SK-N-SH (cell line): ENCODE measurements around the gene RTN3. TPM values are rescaled to one million over a fixed set of nuclear protein-coding genes. Genes with fewer than 3 reads are reported as not detected.

ENCODE experiments used
- CTCF ChIA-PET: fragments of 300-600, 350-600 bp; formaldehyde crosslinking; extraction: SDS; loops from one replicate; lab custom pipeline; 2021; lab: Yijun Ruan, JAX
- POLR2A ChIA-PET: fragments of 350-600 bp; sonication (Branson Sonifier 250); formaldehyde crosslinking; extraction: SDS; loops from one replicate; lab custom pipeline; 2020; ENCODE audit warnings: antibody characterized with exemption, inconsistent platforms; lab: Yijun Ruan, JAX
- DNase-seq: peaks from one replicate; pipeline ENCODE4 v3.0.0; 2012
- H2AFZ ChIP-seq: fragments of 200-600 bp; sonication (generic); 2 replicates; pipeline ENCODE4 v1.8.1; 2016; ENCODE audit warnings: antibody characterized with exemption, mild to moderate bottlenecking, low read depth
- H3F3A ChIP-seq: fragments of 200-600 bp; sonication (generic); replicated peaks from 2 replicates; pipeline ENCODE3; 2016; ENCODE audit warnings: antibody characterized with exemption, mild to moderate bottlenecking; ENCODE audit not compliant: insufficient read depth
- H3K27ac ChIP-seq, 2 experiments: fragments of 200-500 bp in 1 of 2; fragments of 200-600 bp in 1 of 2; sonication (Bioruptor generic) in 1 of 2; sonication (generic), shearing (Covaris generic) in 1 of 2; 2 replicates each; pipeline versions ENCODE4 v1.5.1 to v1.6.1; 2014 to 2016; ENCODE audit warnings: low read depth in 2 of 2, inconsistent platforms in 1 of 2, low read length in 1 of 2, mild to moderate bottlenecking in 1 of 2, mixed read lengths in 1 of 2
- H3K27me3 ChIP-seq: fragments of 200-600 bp; sonication (generic), shearing (Covaris generic); 2 replicates; pipeline ENCODE4 v1.6.1; 2016; ENCODE audit warnings: mixed run types; ENCODE audit not compliant: insufficient read depth
- H3K36me3 ChIP-seq, 2 experiments: fragments of 200-500 bp in 1 of 2; fragments of 200-600 bp in 1 of 2; sonication (Bioruptor generic) in 1 of 2; sonication (generic) in 1 of 2; replicated peaks in 1 of 2; 2 replicates each; pipeline versions ENCODE3 to v1.5.1; 2014 to 2016; ENCODE audit warnings: low read length in 1 of 2, mild to moderate bottlenecking in 1 of 2; ENCODE audit not compliant: insufficient read depth in 2 of 2, control insufficient read depth in 1 of 2
- H3K4me1 ChIP-seq, 2 experiments: fragments of 200-500 bp in 1 of 2; fragments of 200-600 bp in 1 of 2; sonication (Bioruptor generic) in 1 of 2; sonication (generic), shearing (Covaris generic) in 1 of 2; 2 replicates each; pipeline versions ENCODE4 v1.5.1 to v1.6.1; 2014 to 2016; ENCODE audit warnings: low read depth in 1 of 2, low read length in 1 of 2, mixed run types in 1 of 2; ENCODE audit not compliant: insufficient read depth in 2 of 2, control insufficient read depth in 1 of 2
- H3K4me2 ChIP-seq: fragments of 200-600 bp; sonication (generic), shearing (Covaris generic); 2 replicates; pipeline ENCODE4 v1.6.1; 2017; ENCODE audit warnings: mixed run types
- H3K4me3 ChIP-seq, 2 experiments: fragments of 200-500 bp in 1 of 2; fragments of 200-600 bp in 1 of 2; sonication (Bioruptor generic) in 1 of 2; sonication (generic), shearing (Covaris generic) in 1 of 2; 2 replicates each; pipeline versions ENCODE4 v1.5.1 to v1.8.1; 2014 to 2016; ENCODE audit warnings: low read depth in 2 of 2, inconsistent platforms in 1 of 2, low read length in 1 of 2, mild to moderate bottlenecking in 1 of 2, mixed read lengths in 1 of 2, moderate library complexity in 1 of 2
- H3K79me2 ChIP-seq: fragments of 200-600 bp; sonication (generic); 2 replicates; pipeline ENCODE4 v1.8.1; 2017; ENCODE audit warnings: mild to moderate bottlenecking; ENCODE audit not compliant: insufficient read depth
- H3K9ac ChIP-seq: fragments of 200-600 bp; sonication (generic); 2 replicates; pipeline ENCODE4 v1.6.1; 2017; ENCODE audit warnings: mixed run types
- H3K9me2 ChIP-seq: fragments of 200-600 bp; sonication (generic); 2 replicates; pipeline ENCODE4 v1.6.1; 2017; ENCODE audit warnings: mixed run types
- H3K9me3 ChIP-seq: fragments of 200-600 bp; sonication (generic); 2 replicates; pipeline ENCODE4 v1.6.1; 2017; ENCODE audit warnings: mixed run types, mild to moderate bottlenecking, moderate library complexity
- H4K20me1 ChIP-seq: fragments of 200-600 bp; sonication (generic); 2 replicates; pipeline ENCODE4 v1.6.1; 2017; ENCODE audit warnings: mild to moderate bottlenecking, mixed run types; ENCODE audit not compliant: insufficient read depth
- CTCF ChIP-seq: fragments of 200-600 bp; sonication (generic); IDR thresholded peaks from 2 replicates; pipeline ENCODE4 v1.6.1; 2017; ENCODE audit warnings: antibody characterized with exemption, mild to moderate bottlenecking, moderate library complexity
- ELF1 ChIP-seq: IDR thresholded peaks from 2 replicates; pipeline ENCODE4 v1.4.0; 2012
- EP300 ChIP-seq, 2 experiments: IDR thresholded peaks; 2 replicates each; pipeline versions ENCODE4 v1.4.0 to v1.6.1; 2012; ENCODE audit warnings: borderline replicate concordance in 1 of 2, low read depth in 1 of 2, low read length in 1 of 2
- EZH2phosphoT487 ChIP-seq: fragments of 200-600 bp; sonication (generic); IDR thresholded peaks from 2 replicates; pipeline ENCODE4 v1.6.1; 2017; ENCODE audit warnings: low read depth, mixed run types, mild to moderate bottlenecking, antibody characterized with exemption, moderate library complexity, borderline replicate concordance
- FOXM1 ChIP-seq: IDR thresholded peaks from 2 replicates; pipeline ENCODE4 v1.4.0; 2012; ENCODE audit warnings: low read depth, mild to moderate bottlenecking
- GATA2 ChIP-seq: sonication (generic); formaldehyde crosslinking; IDR thresholded peaks from 2 replicates; pipeline ENCODE4 v1.5.0; 2020; ENCODE audit warnings: mild to moderate bottlenecking, missing genetic modification reagents
- IRF3 ChIP-seq: fragments of 150-350 bp; IDR thresholded peaks from 2 replicates; pipeline ENCODE4 v1.6.1; 2016; ENCODE audit warnings: mild to moderate bottlenecking, low read depth, low read length
- JUND ChIP-seq: IDR thresholded peaks from 2 replicates; pipeline ENCODE4 v1.4.0; 2012
- MAX ChIP-seq: IDR thresholded peaks from 2 replicates; pipeline ENCODE4 v1.4.0; 2012; ENCODE audit warnings: low read depth
- MEF2A ChIP-seq: IDR thresholded peaks from 2 replicates; pipeline ENCODE4 v1.4.0; 2012; ENCODE audit warnings: low read depth, borderline replicate concordance
- MXI1 ChIP-seq: IDR thresholded peaks from 2 replicates; pipeline ENCODE4 v1.6.1; 2012; ENCODE audit warnings: mild to moderate bottlenecking, low read depth, low read length, improper control_type of control experiment
- PBX3 ChIP-seq: IDR thresholded peaks from 2 replicates; pipeline ENCODE4; 2012
- POLR2AphosphoS5 ChIP-seq: IDR thresholded peaks from 2 replicates; pipeline ENCODE4 v1.6.1; 2012; ENCODE audit warnings: low read depth, low read length
- RCOR1 ChIP-seq: fragments of 150-350 bp; IDR thresholded peaks from 2 replicates; pipeline ENCODE4 v1.6.1; 2017; ENCODE audit warnings: antibody characterized with exemption, low read length
- SIN3A ChIP-seq: IDR thresholded peaks from 2 replicates; pipeline ENCODE4 v1.6.1; 2012; ENCODE audit warnings: low read depth, mild to moderate bottlenecking, low read length, moderate library complexity, borderline replicate concordance
- TCF12 ChIP-seq: IDR thresholded peaks from 2 replicates; pipeline ENCODE4 v1.4.0; 2012
- TEAD4 ChIP-seq: IDR thresholded peaks from 2 replicates; pipeline ENCODE4 v1.4.0; 2012; ENCODE audit warnings: mild to moderate bottlenecking, borderline replicate concordance; ENCODE audit not compliant: insufficient read depth
- USF1 ChIP-seq: IDR thresholded peaks from 2 replicates; pipeline ENCODE4 v1.4.0; 2012; ENCODE audit warnings: low read depth, borderline replicate concordance
- YY1 ChIP-seq: IDR thresholded peaks from 2 replicates; pipeline ENCODE4 v1.4.0; 2012; ENCODE audit warnings: low read depth, mild to moderate bottlenecking
- ZBTB33 ChIP-seq: IDR thresholded peaks from 2 replicates; pipeline ENCODE4 v1.4.0; 2012; ENCODE audit warnings: low read depth, borderline replicate concordance
- WGBS: methylation state at CpG from one replicate; pipeline ENCODE4 v1.1.6; 2017; ENCODE audit warnings: low lambda C conversion rate; 5-methylcytosine and 5-hydroxymethylcytosine counted together
- polyA plus RNA-seq, 3 experiments: library from polyadenylated mRNA; depleted of rRNA; stranded (reverse); fragments of >200 nt; gene quantifications; 2 replicates each; pipeline ENCODE4 v1.2.3, GENCODE V29; 2012

Gene RTN3
- polyA plus RNA-seq, 1 of the 3 experiments (the other 2 are of a cell fraction): 52.7 TPM

GRCh38 chr11:63641727-63642126 lies 39.6 kb upstream of the RTN3 start (continued):
- no peak for TF ChIP-seq TCF12
- no peak for TF ChIP-seq ELF1
- no peak for TF ChIP-seq RCOR1
- TF ChIP-seq GATA2: no peak
- no peak for TF ChIP-seq USF1
- TF ChIP-seq EP300 (IDR thresholded peaks at IDR 0.05; ENCODE audit: borderline replicate concordance in 1 of 2, low read depth in 1 of 2, low read length in 1 of 2): no peak

- TF ChIP-seq PBX3: no peak
- TF ChIP-seq YY1: no peak
- TF ChIP-seq CTCF: no peak
- no peak for TF ChIP-seq POLR2AphosphoS5
- no peak for TF ChIP-seq ZBTB33
- TF ChIP-seq SIN3A: no peak
- no peak for TF ChIP-seq EZH2phosphoT487
- TF ChIP-seq JUND: no peak
- no peak for TF ChIP-seq MEF2A
- no peak for TF ChIP-seq TEAD4
- no peak for TF ChIP-seq FOXM1
- TF ChIP-seq EP300 (IDR thresholded peaks at IDR 0.05; ENCODE audit: borderline replicate concordance in 1 of 2, low read depth in 1 of 2, low read length in 1 of 2): no peak
- TF ChIP-seq MAX: no peak
- no peak for TF ChIP-seq MXI1
- no peak for TF ChIP-seq IRF3
- H3K27me3 ChIP-seq: no peaks in the 10 kb centered on the region
- H3K9me3 ChIP-seq: no peaks in the 10 kb centered on the region
- no peaks in the 10 kb centered on the region for H4K20me1 ChIP-seq
- no peaks in the 10 kb centered on the region for H3K9me2 ChIP-seq
- no peak overlapping the region for H3K27ac ChIP-seq
- no peak for DNase-seq
- POLR2A ChIA-PET: no interaction called here
- H3K4me1 ChIP-seq: no peaks in the 10 kb centered on the region
- no peak overlapping the region for H3K9ac ChIP-seq
- H2AFZ ChIP-seq: no peak overlapping the region
- peaks cover 3% of the 10 kb centered on the region; the same call in 1 of the 2 replicates for H3K79me2 ChIP-seq
- H3K36me3 ChIP-seq: peaks cover 44 to 58% of the 10 kb centered on the region in 2 experiments
- no peak overlapping the region for H3K4me2 ChIP-seq
- no peak overlapping the region for H3K4me3 ChIP-seq
- CTCF ChIA-PET: interaction anchor here (0.6 to 9.8 kb wide), 6 partner anchors 38 to 165 kb away, joined by 3 to 146 read pairs (median 4); partner anchors contain the start of gene ZFTA
- H3F3A ChIP-seq: peaks cover 4% of the 10 kb centered on the region
- WGBS: 82% methylated on average over 3 of the region's 3 CpGs
These were observed 38.1 kb upstream of the RTN3 start for GRCh38 chr11:63643205-63643604.
